MCF 10A (cell line): ENCODE data around the gene STIMATE. TPM values are rescaled to one million over a fixed set of nuclear protein-coding genes. Genes with fewer than 3 reads are reported as not detected.
A peak's percentile ranks its signal among the peaks of the same experiment; 100 is the strongest.

Source experiments
- BruUV-seq: library from RNA; stranded (reverse); fragments of 400-500 nt; replicated peaks from 2 replicates; lab custom pipeline; 2021; lab: Mats Ljungman, UMichigan
- CTCF ChIA-PET: fragments of 300-600 bp; sonication (Branson Sonifier 250); formaldehyde crosslinking; extraction: SDS; loops from one replicate; lab custom pipeline; 2021; ENCODE audit warnings: antibody characterized with exemption, inconsistent platforms; lab: Yijun Ruan, JAX
- POLR2A ChIA-PET: fragments of 300-600, 350-650 bp; sonication (Branson Sonifier 250); formaldehyde crosslinking; extraction: SDS; loops from one replicate; lab custom pipeline; 2020; ENCODE audit warnings: antibody characterized with exemption, inconsistent platforms; lab: Yijun Ruan, JAX
- DNase-seq: peaks from one replicate; pipeline ENCODE4 v3.0.0-alpha.2; 2018; ENCODE audit not compliant: unreplicated experiment
- H3K27ac Mint-ChIP-seq: one replicate; pipeline ENCODE4 v1.8.0; 2022; ENCODE audit warnings: mild to moderate bottlenecking, low read depth, mixed read lengths; ENCODE audit not compliant: unreplicated experiment
- H3K27me3 Mint-ChIP-seq: one replicate; pipeline ENCODE4 v1.8.0; 2022; ENCODE audit warnings: mixed read lengths; ENCODE audit not compliant: insufficient read depth, unreplicated experiment
- H3K36me3 Mint-ChIP-seq: one replicate; pipeline ENCODE4 v1.8.0; 2022; ENCODE audit warnings: mild to moderate bottlenecking, moderate library complexity, mixed read lengths; ENCODE audit not compliant: insufficient read depth, unreplicated experiment
- H3K4me1 Mint-ChIP-seq: one replicate; pipeline ENCODE4 v1.8.0; 2022; ENCODE audit warnings: mixed read lengths; ENCODE audit not compliant: insufficient read depth, unreplicated experiment
- H3K4me3 Mint-ChIP-seq: one replicate; pipeline ENCODE4 v1.8.0; 2022; ENCODE audit warnings: mild to moderate bottlenecking, moderate library complexity, mixed read lengths; ENCODE audit not compliant: unreplicated experiment
- H3K9me3 Mint-ChIP-seq: one replicate; pipeline ENCODE4 v1.8.0; 2022; ENCODE audit warnings: mixed read lengths; ENCODE audit not compliant: unreplicated experiment
- intact Hi-C: fragments of 100-400 bp; cut with micrococcal nuclease; formaldehyde crosslinking; loops from 2 replicates; pipeline ENCODE4 v1.14.1; 2022
- total RNA-seq: library from RNA; stranded (reverse); gene quantifications from 2 replicates; pipeline ENCODE4 v1.2.3, GENCODE V29; 2022
- TF ChIP-seq, protein P1 (sequence below): fragments of 200-600 bp; IDR thresholded peaks from one replicate; pipeline ENCODE4 v1.8.0; 2022; ENCODE audit warnings: antibody characterized with exemption, mild to moderate bottlenecking; ENCODE audit not compliant: unreplicated experiment

Gene STIMATE
- total RNA-seq, 1 experiment from 2014 or later = 12.0 TPM

GRCh38 chr3:52895418-52895817 lies 1.9 kb downstream of the STIMATE start:
- intact Hi-C loops = loop anchor here (5.0 kb wide), 1 partner anchor 147 kb away; no protein-coding TSS in a partner anchor
- CTCF ChIA-PET = interaction anchor here (0.5 to 1.2 kb wide), 3 partner anchors 39 to 219 kb away, joined by 3 read pairs; no protein-coding TSS in a partner anchor
- Mint-ChIP-seq H3K27me3 (no peaks in the 10 kb centered on the region), H3K4me1 (peaks cover 22% of the 10 kb centered on the region), H3K9me3 (no peaks in the 10 kb centered on the region), H3K4me3 (peak overlapping the region; percentile 86), H3K36me3 (peaks cover 4% of the 10 kb centered on the region), H3K27ac (no peak overlapping the region)
- POLR2A ChIA-PET = interaction anchor here (0.6 to 1.1 kb wide), 3 partner anchors 140 to 204 kb away, joined by 3 read pairs; partner anchors contain the start of gene SFMBT1
- TF ChIP-seq, protein P1, sequence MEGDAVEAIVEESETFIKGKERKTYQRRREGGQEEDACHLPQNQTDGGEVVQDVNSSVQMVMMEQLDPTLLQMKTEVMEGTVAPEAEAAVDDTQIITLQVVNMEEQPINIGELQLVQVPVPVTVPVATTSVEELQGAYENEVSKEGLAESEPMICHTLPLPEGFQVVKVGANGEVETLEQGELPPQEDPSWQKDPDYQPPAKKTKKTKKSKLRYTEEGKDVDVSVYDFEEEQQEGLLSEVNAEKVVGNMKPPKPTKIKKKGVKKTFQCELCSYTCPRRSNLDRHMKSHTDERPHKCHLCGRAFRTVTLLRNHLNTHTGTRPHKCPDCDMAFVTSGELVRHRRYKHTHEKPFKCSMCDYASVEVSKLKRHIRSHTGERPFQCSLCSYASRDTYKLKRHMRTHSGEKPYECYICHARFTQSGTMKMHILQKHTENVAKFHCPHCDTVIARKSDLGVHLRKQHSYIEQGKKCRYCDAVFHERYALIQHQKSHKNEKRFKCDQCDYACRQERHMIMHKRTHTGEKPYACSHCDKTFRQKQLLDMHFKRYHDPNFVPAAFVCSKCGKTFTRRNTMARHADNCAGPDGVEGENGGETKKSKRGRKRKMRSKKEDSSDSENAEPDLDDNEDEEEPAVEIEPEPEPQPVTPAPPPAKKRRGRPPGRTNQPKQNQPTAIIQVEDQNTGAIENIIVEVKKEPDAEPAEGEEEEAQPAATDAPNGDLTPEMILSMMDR = no peak
- no peak for DNase-seq
- BruUV-seq = TSS peak; percentile 7

DNA sequence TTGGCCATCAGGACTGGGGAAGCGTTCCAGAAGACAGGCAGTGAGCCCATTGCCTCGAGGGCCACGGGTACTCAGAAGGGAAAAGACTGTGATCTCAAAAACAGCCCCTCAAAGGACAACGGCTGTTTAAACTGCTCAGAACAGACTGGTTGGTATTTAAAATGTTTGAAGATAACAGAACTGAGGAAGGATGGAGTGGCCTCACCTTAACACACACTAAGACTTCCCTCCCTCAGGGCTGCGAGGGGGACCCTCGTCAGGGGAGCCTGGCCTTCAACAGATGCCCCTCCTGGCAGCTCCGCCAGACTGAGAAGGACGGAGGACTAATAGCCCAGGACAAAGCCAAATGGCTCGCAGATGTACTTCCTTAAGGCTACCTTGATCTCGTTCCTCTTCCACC lies 2.6 kb downstream of the STIMATE start:
- TF ChIP-seq, protein P1 = no peak
- BruUV-seq = no TSS peak
- Mint-ChIP-seq H3K9me3 (no peaks in the 10 kb centered on the region), H3K27ac (no peak overlapping the region), H3K4me3 (no peak overlapping the region), H3K27me3 (no peaks in the 10 kb centered on the region), H3K4me1 (peaks cover 24% of the 10 kb centered on the region), H3K36me3 (peaks cover 4% of the 10 kb centered on the region)
- ChIA-PET CTCF (interaction anchor here (0.9 to 1.2 kb wide), 2 partner anchors 96 to 220 kb away, joined by 3 read pairs; no protein-coding TSS in a partner anchor), POLR2A (interaction anchor here (0.5 to 1.1 kb wide), 2 partner anchors 152 to 203 kb away, joined by 3 read pairs; partner anchors contain the start of gene SFMBT1)
- intact Hi-C loops = loop anchor here (5.0 kb wide), 1 partner anchor 148 kb away; no protein-coding TSS in a partner anchor
- no peak for DNase-seq

- no TSS peak for BruUV-seq
- DNase-seq = no peak
- TF ChIP-seq, protein P1 = no peak
- intact Hi-C loops = no loop called here
- H3K9me3 Mint-ChIP-seq = no peaks in the 10 kb centered on the region
- H3K27me3 Mint-ChIP-seq = no peaks in the 10 kb centered on the region
- H3K4me1 Mint-ChIP-seq = peaks cover 24% of the 10 kb centered on the region
- CTCF ChIA-PET = interaction anchor here (0.5 to 1.3 kb wide), 6 partner anchors 10 to 466 kb away, joined by 3 read pairs; no protein-coding TSS in a partner anchor
- POLR2A ChIA-PET = no interaction called here
- peaks cover 4% of the 10 kb centered on the region for H3K36me3 Mint-ChIP-seq
- H3K4me3 Mint-ChIP-seq = no peak overlapping the region
- H3K27ac Mint-ChIP-seq = peak overlapping the region; percentile 51
Measured at GRCh38 chr3:52893723-52894122, 3.6 kb downstream of the STIMATE start.

GRCh38 chr3:52892625-52893311 lies 4.6 kb downstream of the STIMATE start:
- Mint-ChIP-seq H3K9me3 (no peaks in the 10 kb centered on the region), H3K27me3 (no peaks in the 10 kb centered on the region), H3K4me1 (peaks cover 24% of the 10 kb centered on the region), H3K36me3 (peaks cover 4% of the 10 kb centered on the region), H3K27ac (peak overlapping the region; percentile 51), H3K4me3 (no peak overlapping the region)
- TF ChIP-seq, protein P1 = no peak
- no peak for DNase-seq
- BruUV-seq = no TSS peak
- POLR2A ChIA-PET = interaction anchor here (0.6 to 1.0 kb wide), 2 partner anchors 35 to 122 kb away, joined by 5 read pairs; partner anchors contain the start of gene NEK4
- CTCF ChIA-PET = interaction anchor here (0.6 to 1.3 kb wide), 4 partner anchors 35 to 165 kb away, joined by 3 to 5 read pairs (median 3); no protein-coding TSS in a partner anchor
- intact Hi-C loops = no loop called here
